GM12878 (cell line): ENCODE measurements around the gene ITSN1. TPM values are rescaled to one million over a fixed set of nuclear protein-coding genes. Genes with fewer than 3 reads are reported as not detected.

Experiments used
- ATAC-seq: fragments of 200-7000 bp; cut with Tn5 transposase; 3 replicates; pipeline ENCODE4 v1.9.1; 2020; ENCODE audit warnings: mild to moderate bottlenecking, moderate library complexity
- BruUV-seq: library from RNA; stranded (reverse); fragments of 400-500 nt; replicated peaks from 2 replicates; lab custom pipeline; 2021; lab: Mats Ljungman, UMichigan
- CTCF ChIA-PET: fragments of 300-600 bp; sonication (Branson Sonifier 250); formaldehyde crosslinking; extraction: SDS; loops from one replicate; lab custom pipeline; 2021; ENCODE audit warnings: inconsistent platforms; lab: Yijun Ruan, JAX
- POLR2A ChIA-PET: fragments of 350-600 bp; formaldehyde crosslinking; extraction: SDS; loops from one replicate; lab custom pipeline; 2021; ENCODE audit warnings: inconsistent platforms; lab: Charles Lee
- RAD21 ChIA-PET: fragments of 300-600 bp; sonication (Branson Sonifier 250); formaldehyde crosslinking; loops from one replicate; lab custom pipeline; 2023; ENCODE audit warnings: antibody characterized with exemption; ENCODE audit not compliant: unreplicated experiment; lab: Charles Lee
- SMC1A ChIA-PET: fragments of 300-600 bp; sonication (Branson Sonifier 250); formaldehyde crosslinking; loops from one replicate; lab custom pipeline; 2023; ENCODE audit not compliant: unreplicated experiment, uncharacterized antibody; lab: Charles Lee
- DNase-seq: peaks from one replicate; pipeline ENCODE4 v3.0.0-alpha.2; 2011; ENCODE audit warnings: low read depth, low spot score
- FAIRE-seq: peaks from 3 replicates; lab custom pipeline; 2011; peaks lifted over from hg19 to GRCh38; lab: Jason Lieb, UNC
- H2AFZ ChIP-seq: 2 replicates; pipeline ENCODE4 v1.6.0; 2011; ENCODE audit warnings: low read depth, low read length, control low read depth; ENCODE audit not compliant: control insufficient read depth
- H3K27ac ChIP-seq: 2 replicates; pipeline ENCODE4 v1.5.1; 2011; ENCODE audit warnings: control low read depth; ENCODE audit not compliant: control insufficient read depth, insufficient read depth
- H3K27me3 ChIP-seq, 2 experiments: replicated peaks in 1 of 2; 2 replicates each; pipeline versions ENCODE4 v1.6.0 to v1.6.1; 2011; ENCODE audit warnings: low read length in 1 of 2; ENCODE audit not compliant: control insufficient read depth in 2 of 2, insufficient read depth in 2 of 2
- H3K36me3 ChIP-seq, 2 experiments: 2 replicates each; pipeline ENCODE4 v1.5.1; 2011; ENCODE audit warnings: low read length in 1 of 2; ENCODE audit not compliant: control insufficient read depth in 2 of 2, insufficient read depth in 2 of 2
- H3K4me1 ChIP-seq: 2 replicates; pipeline ENCODE4 v1.6.1; 2011; ENCODE audit warnings: mild to moderate bottlenecking, low read length, moderate library complexity, mixed read lengths; ENCODE audit not compliant: control insufficient read depth, insufficient read depth
- H3K4me2 ChIP-seq: 2 replicates; pipeline ENCODE4 v1.6.0; 2011; ENCODE audit warnings: control low read depth; ENCODE audit not compliant: control insufficient read depth, insufficient read depth
- H3K4me3 ChIP-seq: fragments of 200-600 bp; sonication (generic); 2 replicates; pipeline ENCODE4 v1.5.1; 2016
- H3K79me2 ChIP-seq: 2 replicates; pipeline ENCODE4 v1.6.0; 2011; ENCODE audit warnings: low read length; ENCODE audit not compliant: control insufficient read depth, insufficient read depth
- H3K9ac ChIP-seq: 2 replicates; pipeline ENCODE4 v1.8.0; 2011; ENCODE audit warnings: low read length, control low read depth, mixed read lengths; ENCODE audit not compliant: control insufficient read depth, insufficient read depth
- H3K9me3 ChIP-seq: replicated peaks from 3 replicates; pipeline ENCODE4 v1.5.1; 2011; ENCODE audit warnings: mild to moderate bottlenecking, low read length; ENCODE audit not compliant: control insufficient read depth, insufficient read depth
- H4K20me1 ChIP-seq: 2 replicates; pipeline ENCODE4 v1.6.0; 2011; ENCODE audit not compliant: control insufficient read depth, insufficient read depth
- CBFB ChIP-seq: IDR thresholded peaks from 2 replicates; pipeline ENCODE4 v1.6.1; 2016; ENCODE audit warnings: antibody characterized with exemption, low read depth
- CBX3 ChIP-seq: fragments of 200-600 bp; sonication (generic); IDR thresholded peaks from 2 replicates; pipeline ENCODE4 v1.6.1; 2016; ENCODE audit warnings: low read depth, borderline replicate concordance
- JUNB ChIP-seq: IDR thresholded peaks from 2 replicates; pipeline ENCODE4 v1.6.1; 2016; ENCODE audit warnings: antibody characterized with exemption, mild to moderate bottlenecking
- MEF2B ChIP-seq: fragments of 450-650 bp; IDR thresholded peaks from 2 replicates; pipeline ENCODE4 v1.6.1; 2018; ENCODE audit warnings: mild to moderate bottlenecking, moderate library complexity; ENCODE audit not compliant: partially characterized antibody, poor library complexity, severe bottlenecking
- NFYA ChIP-seq: IDR thresholded peaks from 2 replicates; pipeline ENCODE4 v1.6.1; 2011; ENCODE audit warnings: low read depth, mild to moderate bottlenecking, low read length, improper control_type of control experiment, borderline replicate concordance
- NR2F1 ChIP-seq: fragments of 450-650 bp; conservative IDR thresholded peaks from 2 replicates; pipeline ENCODE4 v1.6.1; 2017; ENCODE audit warnings: mild to moderate bottlenecking
- WRNIP1 ChIP-seq: IDR thresholded peaks from 2 replicates; pipeline ENCODE4 v1.6.1; 2011; ENCODE audit warnings: low read depth, low read length, improper control_type of control experiment, borderline replicate concordance
- WGBS: methylation state at CpG from one replicate; pipeline ENCODE4 v1.1.6; 2016; ENCODE audit warnings: low lambda C conversion rate; ENCODE audit not compliant: insufficient replicate concordance, insufficient coverage; ENCODE audit errors: missing lambda C conversion rate; 5-methylcytosine and 5-hydroxymethylcytosine counted together
- in situ Hi-C: fragments of 300-500 bp; cut with MboI; formaldehyde crosslinking; loops from 9 replicates; pipeline ENCODE4 v1.14.3; 2018; ENCODE audit warnings: mixed read lengths
- intact Hi-C: fragments of 100-400 bp; cut with micrococcal nuclease; formaldehyde crosslinking; loops from one replicate; pipeline ENCODE4 v1.14.2; 2022; ENCODE audit not compliant: unreplicated experiment
- polyA plus RNA-seq, 11 experiments: library from polyadenylated mRNA; depleted of rRNA in 4 of 11; unstranded in 6 of 11; stranded (reverse) in 5 of 11; fragments of >200 nt; fragmentation: Nextera tagmentation in 4 of 11; fragmentation: Illumina TruSeq in 1 of 11; extraction: Ambion mirVana in 4 of 11; extraction: Trizol in 1 of 11; gene quantifications; 1 replicate in 1 of 11; 2 replicates in 10 of 11; pipeline versions ENCODE4 v1.2.1 to v1.2.3, GENCODE V29; 2011 to 2016; ENCODE audit warnings: inconsistent platforms in 2 of 11, missing spikeins in 2 of 11, low read depth in 1 of 11
- total RNA-seq, 4 experiments: library from RNA; depleted of rRNA in 3 of 4; stranded (reverse); fragments of >200 nt in 3 of 4; fragmentation: Illumina TruSeq in 1 of 4; extraction: Trizol in 1 of 4; gene quantifications; 2 replicates each; pipeline versions ENCODE4 v1.2.1 to v1.2.3, GENCODE V29; 2013 to 2021
- TF ChIP-seq, protein P1 (sequence below), 3 experiments: IDR thresholded peaks in 2 of 3; conservative IDR thresholded peaks in 1 of 3; 2 replicates each; pipeline ENCODE4 v1.5.1; 2011; ENCODE audit warnings: low read depth in 3 of 3, low read length in 3 of 3, mild to moderate bottlenecking in 3 of 3, control low read depth in 2 of 3, moderate library complexity in 2 of 3, inconsistent platforms in 1 of 3, mixed read lengths in 1 of 3; ENCODE audit not compliant: control insufficient read depth in 2 of 3, insufficient read depth in 1 of 3; ENCODE audit errors: extremely low read depth in 1 of 3

ITSN1 gene
- total and polyA plus RNA-seq, 10 of the 15 experiments (the other 5 are each of a cell fraction or from before 2014, with no cell fraction given) = 0.89 to 10.6 (median 4.8) TPM

DNA sequence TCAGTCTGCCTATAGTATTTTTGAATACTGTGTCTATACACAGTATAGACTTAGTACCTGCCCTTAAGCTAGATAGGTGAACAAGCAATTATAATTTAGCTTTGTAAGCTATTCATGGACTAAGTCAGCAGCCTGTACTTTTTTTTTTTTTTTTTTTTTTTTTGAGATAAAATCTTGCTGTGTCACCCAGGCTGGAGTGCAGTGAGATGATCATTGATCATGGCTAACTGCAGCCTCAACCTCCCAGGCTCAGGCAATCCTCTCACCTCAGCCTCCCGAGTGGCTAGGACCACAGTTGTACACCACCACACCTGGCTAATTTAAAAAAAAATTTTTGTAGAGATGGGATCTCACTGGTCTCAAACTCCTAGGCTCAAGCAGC, 17.3 kb downstream of the ITSN1 start:
- no TSS peak for BruUV-seq
- POLR2A ChIA-PET = interaction anchor here (0.6 kb wide), 1 partner anchor 15 kb away, joined by 3 read pairs; no protein-coding TSS in a partner anchor
- Histone ChIP-seq H3K9ac (no peak overlapping the region), H3K27ac (no peak overlapping the region), H3K79me2 (no peaks in the 10 kb centered on the region), H3K9me3 (no peaks in the 10 kb centered on the region), H4K20me1 (no peaks in the 10 kb centered on the region)
- no peak for FAIRE-seq
- TF ChIP-seq WRNIP1 = no peak
- TF ChIP-seq, all 136 proteins: peak for 0
- RAD21 ChIA-PET = no interaction called here
- WGBS = 60% methylated on average over 1 of the region's 1 CpG
- DNase-seq (no peak), ATAC-seq (no peak)
- Histone ChIP-seq H3K4me1 (no peaks in the 10 kb centered on the region), H2AFZ (no peak overlapping the region), H3K27me3 (no peaks in the 10 kb centered on the region), H3K4me3 (no peak overlapping the region), H3K36me3 (no peaks in the 10 kb centered on the region), H3K4me2 (no peak overlapping the region)
- CTCF ChIA-PET = no interaction called here
- intact Hi-C loops (no loop called here), in situ Hi-C loops (no loop called here)
- SMC1A ChIA-PET = no interaction called here

- no peak overlapping the region for H3K4me3 ChIP-seq
- H2AFZ ChIP-seq = no peak overlapping the region
- ChIA-PET SMC1A (no interaction called here), CTCF (interaction anchor here (0.6 to 1.2 kb wide), 2 partner anchors 15 to 954 kb away, joined by 3 to 4 read pairs; no protein-coding TSS in a partner anchor), RAD21 (no interaction called here), POLR2A (no interaction called here)
- H3K4me2 ChIP-seq = no peak overlapping the region
- no peaks in the 10 kb centered on the region for H3K9me3 ChIP-seq
- WGBS = 30% methylated on average over 1 of the region's 1 CpG
- FAIRE-seq (no peak), ATAC-seq (no peak), DNase-seq (no peak)
- no peaks in the 10 kb centered on the region for H3K4me1 ChIP-seq
- no peak overlapping the region for H3K27ac ChIP-seq
- H3K27me3 ChIP-seq = no peaks in the 10 kb centered on the region
- no peak overlapping the region for H3K9ac ChIP-seq
- no peaks in the 10 kb centered on the region for H4K20me1 ChIP-seq
- intact Hi-C loops = no loop called here
- no peak for TF ChIP-seq MEF2B
- TF ChIP-seq JUNB = no peak
- no peak for TF ChIP-seq NR2F1
- TF ChIP-seq CBX3 = no peak
- no peak for TF ChIP-seq CBFB
- no peak for TF ChIP-seq NFYA
- TF ChIP-seq, protein P1, sequence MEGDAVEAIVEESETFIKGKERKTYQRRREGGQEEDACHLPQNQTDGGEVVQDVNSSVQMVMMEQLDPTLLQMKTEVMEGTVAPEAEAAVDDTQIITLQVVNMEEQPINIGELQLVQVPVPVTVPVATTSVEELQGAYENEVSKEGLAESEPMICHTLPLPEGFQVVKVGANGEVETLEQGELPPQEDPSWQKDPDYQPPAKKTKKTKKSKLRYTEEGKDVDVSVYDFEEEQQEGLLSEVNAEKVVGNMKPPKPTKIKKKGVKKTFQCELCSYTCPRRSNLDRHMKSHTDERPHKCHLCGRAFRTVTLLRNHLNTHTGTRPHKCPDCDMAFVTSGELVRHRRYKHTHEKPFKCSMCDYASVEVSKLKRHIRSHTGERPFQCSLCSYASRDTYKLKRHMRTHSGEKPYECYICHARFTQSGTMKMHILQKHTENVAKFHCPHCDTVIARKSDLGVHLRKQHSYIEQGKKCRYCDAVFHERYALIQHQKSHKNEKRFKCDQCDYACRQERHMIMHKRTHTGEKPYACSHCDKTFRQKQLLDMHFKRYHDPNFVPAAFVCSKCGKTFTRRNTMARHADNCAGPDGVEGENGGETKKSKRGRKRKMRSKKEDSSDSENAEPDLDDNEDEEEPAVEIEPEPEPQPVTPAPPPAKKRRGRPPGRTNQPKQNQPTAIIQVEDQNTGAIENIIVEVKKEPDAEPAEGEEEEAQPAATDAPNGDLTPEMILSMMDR (IDR thresholded peaks at IDR 0.05 in 2 of 3, conservative IDR thresholded peaks at IDR 0.05 in 1 of 3; ENCODE audit: control insufficient read depth in 2 of 3, extremely low read depth in 1 of 3, insufficient read depth in 1 of 3, low read depth in 3 of 3, low read length in 3 of 3) = no peak
- in situ Hi-C loops = no loop called here
- H3K79me2 ChIP-seq = no peaks in the 10 kb centered on the region
- BruUV-seq = no TSS peak
- H3K36me3 ChIP-seq = no peaks in the 10 kb centered on the region
Measured at GRCh38 chr21:33660406-33660805, 18.1 kb downstream of the ITSN1 start.
